Kidney tubule cell (primary cell): ENCODE measurements around the gene THAP6.
"Not testable (repeated sequence)": the region's sequence is repeated elsewhere in the genome, so short reads cannot be mapped to it uniquely, and the experiment has no call there.

Experiments
- DNase-seq: peaks from one replicate; pipeline ENCODE4 v3.0.0-alpha.2; 2018; ENCODE audit warnings: low spot score

Gene THAP6

GRCh38 chr4:75525910-75526309 lies 11.6 kb downstream of the THAP6 start:
- DNase-seq = no peak

- no peak for DNase-seq
Observed at GRCh38 chr4:75527482-75527881, 13.2 kb downstream of the THAP6 start.

- no peak for DNase-seq
Observed at GRCh38 chr4:75530556-75531322, 16.5 kb downstream of the THAP6 start.

GRCh38 chr4:75531536-75532143 lies 17.4 kb downstream of the THAP6 start:
- not testable (repeated sequence) for DNase-seq

GRCh38 chr4:75533339-75533887 lies 19.1 kb downstream of the THAP6 start:
- DNase-seq = not testable (repeated sequence)

GRCh38 chr4:75533926-75534325 lies 19.7 kb downstream of the THAP6 start:
- not testable (repeated sequence) for DNase-seq

GRCh38 chr4:75537308-75537707 lies 23.0 kb downstream of the THAP6 start:
- not testable (repeated sequence) for DNase-seq

GRCh38 chr4:75542824-75543223 lies 28.6 kb downstream of the THAP6 start:
- peak; percentile 99 for DNase-seq

- DNase-seq = not testable (repeated sequence)
Observed at GRCh38 chr4:75544220-75544619, 29.9 kb downstream of the THAP6 start.

- no peak for DNase-seq
Observed at GRCh38 chr4:75544870-75545269, 30.6 kb downstream of the THAP6 start.

GRCh38 chr4:75545526-75545925 lies 31.3 kb downstream of the THAP6 start:
- DNase-seq = peak; percentile 76

GRCh38 chr4:75547647-75548387 lies 33.5 kb downstream of the THAP6 start:
- peak; percentile 72 for DNase-seq

GRCh38 chr4:75549019-75549418 lies 34.7 kb downstream of the THAP6 start:
- no peak for DNase-seq

- DNase-seq = no peak
Observed at GRCh38 chr4:75552452-75552851, 38.2 kb downstream of the THAP6 start.

- peak; percentile 96 for DNase-seq
Observed at GRCh38 chr4:75555294-75556164, 41.3 kb downstream of the THAP6 start, which contains the start of gene ODAPH. Gene ODAPH, plus strand, starts transcription at chr4:75556066. Its CDS starts 17 bp downstream, at chr4:75556083.

- no peak for DNase-seq
Observed at GRCh38 chr4:75557696-75558095, 43.4 kb downstream of the THAP6 start.

- DNase-seq = peak; percentile 78
Observed at GRCh38 chr4:75561789-75562188, 47.5 kb downstream of the THAP6 start.

- DNase-seq = no peak
Observed at GRCh38 chr4:75564023-75564422, 49.8 kb downstream of the THAP6 start.

- DNase-seq = no peak
Observed at GRCh38 chr4:75565481-75565880, 51.2 kb downstream of the THAP6 start.

- no peak for DNase-seq
Observed at GRCh38 chr4:75566911-75567310, 52.6 kb downstream of the THAP6 start.

GRCh38 chr4:75567725-75568124 lies 53.5 kb downstream of the THAP6 start:
- DNase-seq = no peak
